ENCODE results near the gene CPSF4L.
"Not testable (repeated sequence)": the region's sequence is repeated elsewhere in the genome, so short reads cannot be mapped to it uniquely, and the experiment has no call there.

CPSF4L gene

GRCh38 chr17:73261617-73261951, at the start of gene CPSF4L:
Gene CPSF4L (minus strand): TSS chr17:73261880. CDS start chr17:73261818, 62 bp downstream.
- no peak for DNase-seq

DNA sequence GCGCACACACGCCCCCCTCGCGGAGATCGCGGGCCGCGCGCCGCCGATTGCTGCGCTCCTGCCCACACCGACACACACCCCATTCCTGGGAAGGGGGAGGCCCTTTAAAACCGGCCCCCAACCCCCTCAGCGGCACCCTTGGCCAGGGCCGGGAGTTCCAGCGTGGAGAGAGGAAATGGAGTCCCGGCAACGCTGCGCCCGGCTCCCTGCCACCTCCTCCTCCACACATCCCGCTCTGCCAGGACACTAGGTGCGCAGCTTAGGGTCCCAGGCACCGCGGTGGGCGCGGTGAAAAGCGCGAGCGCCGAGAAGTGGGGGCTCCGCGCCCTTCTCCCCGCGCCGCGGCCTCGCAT, 49.7 kb upstream of the CPSF4L start:
- no peak for DNase-seq

- no peak for DNase-seq
Observed at GRCh38 chr17:73309727-73310596, 48.3 kb upstream of the CPSF4L start.

- DNase-seq: not testable (repeated sequence)
Observed at GRCh38 chr17:73308959-73309358, 47.3 kb upstream of the CPSF4L start.

DNA sequence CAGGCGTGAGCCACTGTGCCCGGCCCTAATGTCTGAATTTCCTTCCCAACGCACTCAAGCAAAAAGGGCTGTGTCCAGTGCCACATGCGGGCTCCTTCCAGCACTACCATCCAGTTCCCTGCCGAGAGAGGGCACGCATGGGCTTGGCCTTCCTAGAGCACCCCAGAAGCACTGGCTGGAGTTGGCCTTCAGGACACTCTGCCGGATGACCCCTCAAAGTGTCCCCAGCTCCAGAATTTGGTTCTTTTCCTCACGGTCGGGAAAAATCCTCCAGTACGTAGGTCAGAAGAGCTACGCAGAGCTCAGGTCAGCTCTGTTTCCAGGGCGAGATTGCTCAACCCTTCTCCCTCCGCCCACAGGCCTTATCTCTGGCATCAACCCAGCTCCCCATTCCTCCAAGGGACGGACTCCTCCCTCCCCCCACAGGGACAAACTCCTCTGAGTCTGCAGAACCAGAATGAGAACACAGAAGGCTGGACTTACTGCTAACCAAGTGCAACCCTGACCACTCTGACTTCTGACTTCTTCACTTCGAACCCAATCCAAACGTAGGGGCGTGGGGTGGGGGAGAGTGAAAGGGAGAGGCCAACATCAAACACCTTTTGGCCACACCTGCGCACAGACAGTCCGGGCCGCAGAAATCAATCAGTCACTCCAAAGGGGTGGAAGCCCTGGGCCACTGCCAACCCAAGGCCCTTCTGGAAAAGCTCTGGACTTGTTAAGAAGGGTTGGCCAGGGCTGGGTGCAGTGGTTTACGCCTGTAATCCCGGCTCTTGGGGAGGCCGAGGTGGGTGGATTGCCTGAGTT, 46.5 kb upstream of the CPSF4L start:
- no peak for DNase-seq

- no peak for DNase-seq
Observed at GRCh38 chr17:73307130-73307529, 45.5 kb upstream of the CPSF4L start.

DNA sequence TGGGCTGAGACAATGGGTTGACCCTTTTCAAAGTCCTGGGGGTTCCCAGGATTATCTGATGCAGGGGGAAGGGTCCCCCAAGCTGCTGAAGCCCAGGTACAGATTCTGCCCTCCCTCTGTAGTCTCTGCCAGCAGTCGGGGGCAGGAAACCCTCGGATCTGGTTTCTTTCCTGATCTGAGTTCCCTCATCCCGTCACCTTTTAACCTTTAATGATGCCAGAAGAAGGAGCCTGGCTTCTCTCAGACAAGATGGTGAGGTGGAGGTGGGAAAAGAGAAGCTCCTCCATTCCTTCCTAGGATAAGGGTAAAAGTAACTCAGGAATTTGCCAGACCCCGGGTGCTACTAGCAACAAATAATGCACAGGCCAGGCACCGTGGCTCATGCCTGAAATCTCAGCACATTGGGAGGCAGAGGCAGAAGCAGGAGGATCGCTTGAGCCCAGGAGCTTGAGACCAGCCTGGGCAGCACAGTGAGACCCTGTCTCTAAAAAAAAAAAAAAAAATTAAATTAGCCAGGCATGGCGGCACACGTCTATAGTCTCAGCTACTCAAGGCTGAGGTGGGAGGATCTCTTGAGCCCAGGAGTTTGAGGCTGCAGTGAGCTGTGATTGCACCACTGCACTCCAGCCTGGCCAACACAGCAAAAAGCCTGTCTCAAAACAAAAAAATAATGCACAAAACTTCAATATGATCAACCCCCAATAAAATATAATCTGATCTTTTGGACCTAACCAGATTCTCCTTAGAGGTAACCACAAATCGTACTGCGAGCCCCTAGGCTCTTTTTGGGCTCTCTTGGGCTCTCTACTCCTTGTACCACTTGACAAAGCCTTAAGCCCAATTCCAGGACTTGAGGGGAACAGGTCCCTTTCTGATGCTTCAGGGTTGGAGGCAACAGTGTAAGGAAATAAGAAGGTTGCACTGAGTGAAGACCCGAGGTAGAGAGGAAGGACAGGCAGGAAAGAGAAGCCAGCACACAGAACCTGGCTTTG, 44.5 kb upstream of the CPSF4L start:
- no peak for DNase-seq

GRCh38 chr17:73304971-73305812, 43.5 kb upstream of the CPSF4L start:
- DNase-seq: no peak

DNA sequence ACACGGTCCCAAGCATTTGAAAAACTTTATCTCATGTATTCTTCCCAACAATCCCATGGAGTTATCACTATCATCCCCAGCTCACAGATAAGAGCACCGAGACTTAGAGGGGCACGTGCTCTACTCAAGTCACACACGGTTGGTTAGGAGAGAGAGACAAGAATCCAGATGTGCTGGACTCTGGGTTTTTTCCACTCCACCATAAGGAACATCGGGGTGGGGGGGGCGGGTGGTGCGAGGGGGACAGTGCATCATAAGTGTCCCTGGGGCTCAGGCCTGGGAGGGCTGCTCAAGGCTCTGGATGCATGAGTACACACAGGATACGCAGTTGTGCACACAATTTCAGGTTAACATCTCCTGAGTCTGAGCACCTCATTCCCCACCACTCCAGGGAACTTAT, 42.8 kb upstream of the CPSF4L start:
- DNase-seq: no peak

- no peak for DNase-seq
Observed at GRCh38 chr17:73302189-73302588, 40.5 kb upstream of the CPSF4L start.

GRCh38 chr17:73301369-73301768, 39.7 kb upstream of the CPSF4L start:
- no peak for DNase-seq

- no peak for DNase-seq
Observed at GRCh38 chr17:73300392-73300791, 38.7 kb upstream of the CPSF4L start.

GRCh38 chr17:73297934-73298861, 36.5 kb upstream of the CPSF4L start:
- DNase-seq: no peak

- no peak for DNase-seq
Observed at GRCh38 chr17:73293480-73293911, 31.8 kb upstream of the CPSF4L start.

DNA sequence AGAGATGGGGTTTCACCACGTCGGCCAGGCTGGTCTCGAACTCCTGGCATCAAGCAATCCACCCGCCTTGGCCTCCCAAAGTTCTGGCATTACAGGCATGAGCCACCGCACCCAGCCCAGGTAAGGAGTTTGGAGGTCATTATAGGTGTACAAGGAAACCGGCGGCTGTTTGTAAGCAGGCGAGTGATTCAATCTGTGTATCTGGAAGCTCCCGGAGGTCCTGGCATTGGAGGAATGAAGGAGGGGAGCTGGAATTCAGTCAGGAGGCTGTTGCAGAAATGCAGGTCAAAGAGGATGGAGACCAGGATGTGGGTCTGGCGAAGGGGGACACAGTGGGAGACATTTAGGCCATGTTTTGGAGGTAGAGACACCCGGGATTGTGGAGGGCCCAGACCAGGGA, 31.4 kb upstream of the CPSF4L start:
- DNase-seq: no peak

DNA sequence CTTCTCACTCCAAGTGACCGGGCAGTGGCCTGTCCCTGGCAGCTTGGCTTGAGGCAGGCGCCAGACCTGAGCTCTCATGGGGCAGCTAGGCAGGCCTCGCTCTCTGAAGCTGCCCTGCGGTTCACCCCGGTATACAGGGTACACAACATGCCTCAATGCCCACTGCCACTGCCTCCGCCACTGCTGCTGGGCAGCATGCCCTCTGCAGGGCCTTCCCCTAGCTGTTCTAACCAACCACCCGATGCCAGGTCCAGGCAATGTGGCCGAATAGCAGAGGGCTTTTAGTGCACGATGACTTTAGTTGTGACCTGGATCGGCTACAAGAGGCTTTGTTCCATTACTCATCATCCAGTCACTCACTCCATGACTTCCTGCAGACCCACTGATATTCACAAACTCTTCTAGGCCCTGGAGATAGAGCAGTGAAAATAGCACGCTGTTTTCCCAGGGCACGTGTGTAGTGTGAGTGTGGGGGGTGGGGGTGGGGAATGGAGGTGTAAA, 30.4 kb upstream of the CPSF4L start:
- no peak for DNase-seq

DNA sequence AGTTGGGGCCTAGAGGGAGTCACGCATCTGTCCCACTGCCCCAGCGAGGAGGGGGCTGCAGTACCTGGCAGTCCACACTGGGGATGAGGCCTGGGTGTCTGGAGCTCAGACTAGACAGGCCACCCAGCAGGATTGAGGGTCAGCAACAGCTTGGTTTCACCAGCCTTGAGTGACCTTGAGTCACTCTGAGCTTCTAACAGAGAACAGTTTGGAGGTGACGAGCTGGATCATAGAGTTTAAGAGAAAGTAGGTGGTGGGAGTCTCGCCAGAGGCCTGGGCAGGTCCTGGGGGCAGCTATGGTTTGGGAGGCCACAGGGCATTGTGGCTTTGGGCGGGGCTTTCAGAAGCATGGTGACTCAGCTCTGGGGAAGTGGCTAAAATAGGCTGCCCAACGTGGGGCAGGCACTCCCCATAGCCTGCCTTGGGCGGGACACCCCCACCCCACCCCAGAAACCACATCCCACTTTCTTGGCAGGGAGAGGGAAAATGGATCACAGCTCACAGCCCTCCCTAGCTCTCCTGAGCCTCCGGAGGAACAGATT, 29.7 kb upstream of the CPSF4L start:
- no peak for DNase-seq

DNA sequence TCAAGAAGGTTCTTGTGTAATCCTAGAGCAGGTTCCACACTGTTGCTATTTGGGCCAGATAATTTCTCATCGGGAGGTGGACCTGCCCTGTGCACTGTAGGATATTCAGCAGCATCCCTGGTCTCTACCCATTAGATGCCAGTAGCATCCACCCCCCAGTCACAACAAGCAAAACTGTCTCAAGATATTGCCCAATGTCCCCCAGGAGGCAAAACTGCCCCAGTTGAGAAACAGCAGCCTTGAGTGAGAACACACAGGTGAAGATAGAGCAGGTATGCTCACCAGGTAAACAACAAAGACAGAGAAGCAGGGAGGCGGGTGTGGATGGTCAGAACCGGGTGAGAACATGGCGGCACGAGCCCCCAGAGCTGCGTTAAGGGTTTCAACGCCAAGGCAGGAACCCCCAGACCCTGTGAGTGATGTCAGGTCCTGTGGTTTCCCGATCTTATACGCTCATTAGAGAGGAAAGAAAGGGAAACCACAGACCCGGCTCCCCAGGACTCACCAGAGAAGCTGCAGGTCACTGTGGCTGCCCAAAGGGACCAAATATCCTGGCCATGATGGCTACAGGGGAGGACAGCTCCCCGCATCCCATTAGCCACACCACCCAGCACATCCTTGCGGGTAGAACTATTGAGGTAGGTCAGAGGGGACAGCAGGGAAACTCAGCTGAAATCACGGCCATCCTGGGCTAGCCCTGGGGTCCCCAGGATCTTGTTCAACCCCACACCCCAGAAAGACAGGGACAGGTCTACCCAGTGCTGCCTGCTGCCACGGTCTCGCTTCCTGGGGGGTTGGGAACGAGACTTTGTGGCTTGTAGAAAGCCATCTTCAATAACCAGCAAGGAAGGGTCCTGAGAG, 28.9 kb upstream of the CPSF4L start:
- DNase-seq: no peak

DNA sequence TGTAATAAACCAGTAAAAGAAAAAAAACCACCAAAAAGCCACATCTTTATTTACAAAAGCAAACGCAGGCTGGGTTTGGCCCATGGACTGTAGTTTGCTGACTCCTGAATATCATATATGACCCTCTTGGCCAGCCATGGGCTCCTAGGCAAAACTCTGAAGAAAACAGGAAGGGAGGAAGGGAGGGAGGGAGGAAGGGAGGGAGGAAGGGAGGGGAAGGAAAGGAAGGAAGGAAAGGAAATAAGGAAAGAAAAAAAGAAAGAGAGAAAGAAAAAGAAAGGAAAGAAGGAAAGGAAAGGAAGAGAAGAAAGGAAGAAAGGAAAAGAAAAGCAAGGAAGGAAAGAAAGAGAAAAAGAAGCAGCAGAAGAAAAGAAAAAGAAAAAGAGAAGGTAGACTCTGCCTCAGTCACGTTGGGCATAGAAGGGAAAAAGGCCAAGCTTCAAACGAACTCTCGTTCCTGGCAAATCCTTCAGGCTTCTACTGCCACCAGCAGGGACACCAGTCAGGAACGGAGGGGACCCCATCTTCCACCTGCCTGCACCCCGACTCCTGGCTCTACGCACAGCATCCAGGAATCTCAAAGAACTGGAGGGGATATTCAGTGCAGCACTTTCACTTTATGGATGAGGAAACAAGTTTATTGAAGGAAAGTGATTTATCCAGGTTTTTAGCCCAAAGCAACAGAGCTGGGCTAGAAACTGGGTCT, 28.0 kb upstream of the CPSF4L start:
- DNase-seq: no peak

All from activated CD4-positive, alpha-beta T cell treated with anti-CD3 and anti-CD28 coated beads for 4 hours (primary cell).